Neural crest cell (in vitro differentiated cells): ENCODE data around the gene KSR2. TPM values are rescaled to one million over a fixed set of nuclear protein-coding genes. Genes with fewer than 3 reads are reported as not detected.
A peak's percentile ranks its signal among the peaks of the same experiment; 100 is the strongest.

Experiments
- DNase-seq: peaks from one replicate; pipeline ENCODE4 v3.0.0; 2021; ENCODE audit warnings: low read depth, mixed read lengths, low spot score
- H3K27ac Mint-ChIP-seq: one replicate; pipeline ENCODE4 v1.8.0; 2021; ENCODE audit warnings: mild to moderate bottlenecking, mixed read lengths; ENCODE audit not compliant: unreplicated experiment
- H3K27me3 Mint-ChIP-seq: 2 replicates; pipeline ENCODE4 v1.8.0; 2021; ENCODE audit warnings: low read depth, mild to moderate bottlenecking, mixed read lengths
- H3K36me3 Mint-ChIP-seq: 2 replicates; pipeline ENCODE4 v1.8.0; 2021; ENCODE audit warnings: low read depth, mild to moderate bottlenecking, mixed read lengths
- H3K4me1 Mint-ChIP-seq: 2 replicates; pipeline ENCODE4 v1.8.0; 2021; ENCODE audit warnings: mixed read lengths
- H3K4me3 Mint-ChIP-seq: one replicate; pipeline ENCODE4 v1.8.0; 2021; ENCODE audit warnings: mild to moderate bottlenecking, mixed read lengths
- H3K9me3 Mint-ChIP-seq: 2 replicates; pipeline ENCODE4 v1.8.0; 2021; ENCODE audit warnings: mixed read lengths
- total RNA-seq: library from RNA; stranded (reverse); gene quantifications from 2 replicates; pipeline ENCODE4 v1.2.1, GENCODE V29; 2021
- TF ChIP-seq, protein P1 (sequence below): fragments of 200-600 bp; sonication (generic); conservative IDR thresholded peaks from 2 replicates; pipeline ENCODE4 v1.5.0; 2021; ENCODE audit warnings: antibody characterized with exemption, mild to moderate bottlenecking

The KSR2 gene
- total RNA-seq, 1 donor from 2014 or later, result 0.33 TPM

DNA sequence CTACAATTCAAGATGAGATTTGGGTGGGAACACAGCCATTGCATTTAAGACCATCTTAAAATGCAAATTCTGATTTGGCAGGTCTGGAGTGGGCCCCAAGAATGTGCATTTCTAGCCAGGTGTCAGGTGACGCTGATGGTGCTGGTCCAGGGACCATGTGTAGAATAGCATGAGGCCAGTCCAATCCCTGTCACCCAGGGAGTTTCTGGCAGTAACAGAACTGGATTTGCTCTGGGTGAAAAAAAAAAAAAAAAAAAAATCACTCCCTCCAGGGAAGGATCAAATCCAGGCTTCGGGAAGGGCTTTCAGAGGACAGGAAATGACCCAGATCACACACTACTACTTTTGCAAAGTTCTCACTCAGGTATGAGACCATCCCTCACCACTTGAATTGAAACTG, 394.1 kb downstream of the KSR2 start:
- Mint-ChIP-seq H3K27me3 (peaks cover under 1% of the 10 kb centered on the region), H3K9me3 (no peaks in the 10 kb centered on the region), H3K36me3 (no peaks in the 10 kb centered on the region), H3K4me1 (peaks cover 10% of the 10 kb centered on the region), H3K27ac (no peak overlapping the region), H3K4me3 (no peak overlapping the region)
- TF ChIP-seq, protein P1, sequence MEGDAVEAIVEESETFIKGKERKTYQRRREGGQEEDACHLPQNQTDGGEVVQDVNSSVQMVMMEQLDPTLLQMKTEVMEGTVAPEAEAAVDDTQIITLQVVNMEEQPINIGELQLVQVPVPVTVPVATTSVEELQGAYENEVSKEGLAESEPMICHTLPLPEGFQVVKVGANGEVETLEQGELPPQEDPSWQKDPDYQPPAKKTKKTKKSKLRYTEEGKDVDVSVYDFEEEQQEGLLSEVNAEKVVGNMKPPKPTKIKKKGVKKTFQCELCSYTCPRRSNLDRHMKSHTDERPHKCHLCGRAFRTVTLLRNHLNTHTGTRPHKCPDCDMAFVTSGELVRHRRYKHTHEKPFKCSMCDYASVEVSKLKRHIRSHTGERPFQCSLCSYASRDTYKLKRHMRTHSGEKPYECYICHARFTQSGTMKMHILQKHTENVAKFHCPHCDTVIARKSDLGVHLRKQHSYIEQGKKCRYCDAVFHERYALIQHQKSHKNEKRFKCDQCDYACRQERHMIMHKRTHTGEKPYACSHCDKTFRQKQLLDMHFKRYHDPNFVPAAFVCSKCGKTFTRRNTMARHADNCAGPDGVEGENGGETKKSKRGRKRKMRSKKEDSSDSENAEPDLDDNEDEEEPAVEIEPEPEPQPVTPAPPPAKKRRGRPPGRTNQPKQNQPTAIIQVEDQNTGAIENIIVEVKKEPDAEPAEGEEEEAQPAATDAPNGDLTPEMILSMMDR, result no peak
- DNase-seq, result no peak

DNA sequence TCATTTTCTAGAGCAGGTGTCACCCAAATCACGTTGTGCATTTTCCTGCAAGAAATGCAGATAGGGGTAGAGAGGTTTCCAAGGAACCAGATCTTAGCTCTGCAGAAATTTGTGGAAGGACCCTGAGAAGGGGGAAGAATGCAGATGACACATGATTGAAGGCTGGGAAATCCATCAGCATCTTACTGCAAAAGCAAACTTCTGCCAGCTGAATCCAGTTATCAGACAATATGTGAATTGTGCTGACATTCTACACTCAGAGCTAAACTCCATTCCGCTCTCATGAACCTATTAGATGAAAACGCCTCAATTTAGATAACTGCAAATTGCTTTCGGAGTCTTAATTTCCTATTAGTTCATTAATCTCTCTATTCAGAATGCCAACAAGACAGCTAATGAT, 396.0 kb downstream of the KSR2 start:
- peaks cover 12% of the 10 kb centered on the region for H3K4me1 Mint-ChIP-seq
- no peak overlapping the region for H3K27ac Mint-ChIP-seq
- H3K9me3 Mint-ChIP-seq, result no peaks in the 10 kb centered on the region

DNA sequence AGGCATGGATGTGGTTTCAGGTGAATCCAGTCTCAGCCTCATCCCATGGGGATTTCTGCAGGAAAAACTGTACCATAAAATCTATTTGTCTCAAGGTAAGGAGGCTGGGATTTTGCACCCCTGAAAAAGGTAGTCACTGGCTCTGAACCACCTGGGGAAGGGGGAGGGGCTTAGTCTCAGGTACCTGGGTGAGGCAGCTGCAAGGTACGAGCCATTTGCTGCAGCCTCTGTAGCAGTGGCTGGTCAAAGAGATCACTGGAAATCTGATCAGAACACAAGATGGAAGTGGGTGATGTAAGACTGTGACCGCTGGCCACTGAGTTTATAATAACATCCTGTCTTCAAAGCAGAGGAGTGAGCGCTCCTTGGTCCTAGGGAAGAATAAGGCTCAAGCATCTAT, 397.5 kb downstream of the KSR2 start:
- DNase-seq, result no peak
- Mint-ChIP-seq H3K36me3 (no peaks in the 10 kb centered on the region), H3K9me3 (no peaks in the 10 kb centered on the region), H3K27ac (no peak overlapping the region), H3K27me3 (no peaks in the 10 kb centered on the region), H3K4me3 (no peak overlapping the region), H3K4me1 (peaks cover 14% of the 10 kb centered on the region)
- TF ChIP-seq, protein P1, result no peak

More for the DNA sequence above, 396.0 kb downstream of the KSR2 start:
- H3K36me3 Mint-ChIP-seq, result no peaks in the 10 kb centered on the region
- DNase-seq, result no peak
- H3K4me3 Mint-ChIP-seq, result no peak overlapping the region
- H3K27me3 Mint-ChIP-seq, result no peaks in the 10 kb centered on the region
- TF ChIP-seq, protein P1, result no peak

DNA sequence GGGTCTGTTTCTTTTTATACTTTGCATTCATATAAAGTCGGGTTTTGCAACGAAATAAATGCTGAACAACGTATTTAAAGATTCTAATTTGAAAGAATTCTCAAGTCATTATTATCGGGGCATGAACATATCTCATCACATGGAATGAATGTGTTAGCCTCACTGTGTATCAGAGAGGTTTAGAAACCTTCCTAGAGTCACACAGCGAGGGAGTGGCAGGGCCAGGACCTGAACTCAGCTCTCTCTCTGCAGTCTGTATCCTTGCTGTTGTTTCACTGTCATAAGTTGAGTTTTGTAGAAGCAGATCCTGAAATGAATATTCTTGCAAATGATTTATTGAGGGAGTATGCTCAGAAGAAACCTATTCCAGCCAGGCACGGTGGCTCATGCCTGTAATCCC, 398.2 kb downstream of the KSR2 start:
- H3K9me3 Mint-ChIP-seq, result no peaks in the 10 kb centered on the region
- H3K36me3 Mint-ChIP-seq, result no peaks in the 10 kb centered on the region
- no peak overlapping the region for H3K4me3 Mint-ChIP-seq
- H3K27me3 Mint-ChIP-seq, result no peaks in the 10 kb centered on the region
- DNase-seq, result no peak
- peaks cover 14% of the 10 kb centered on the region for H3K4me1 Mint-ChIP-seq
- peak overlapping the region; percentile 65 for H3K27ac Mint-ChIP-seq
- TF ChIP-seq, protein P1, result no peak

DNA sequence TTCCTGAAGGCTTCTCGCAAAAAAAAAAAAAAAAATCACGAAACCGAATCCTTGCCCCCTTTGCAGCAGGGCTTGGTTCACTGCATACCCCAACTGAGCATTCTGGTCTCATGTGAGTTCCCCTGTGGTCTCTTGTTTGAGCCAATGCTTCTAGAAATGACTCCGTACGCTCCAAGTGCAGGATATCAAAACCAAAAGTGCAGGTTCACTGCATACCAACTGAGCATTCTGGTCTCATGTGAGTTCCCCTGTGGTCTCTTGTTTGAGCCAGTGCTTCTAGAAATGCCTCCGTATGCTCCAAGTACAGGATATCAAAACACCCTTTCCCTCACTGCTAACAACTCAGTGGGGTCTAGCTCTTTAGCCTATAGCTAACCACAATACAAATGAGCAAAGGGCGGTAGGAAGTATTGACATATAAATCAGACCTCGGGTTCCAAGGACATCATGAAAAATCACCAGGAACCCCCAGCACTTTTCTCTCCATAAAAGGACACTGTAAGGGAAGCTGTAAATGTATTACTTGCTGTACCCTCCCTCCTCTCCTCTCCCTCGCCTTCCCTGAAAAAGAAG, 401.1 kb downstream of the KSR2 start:
- Mint-ChIP-seq H3K4me1 (peaks cover 26% of the 10 kb centered on the region), H3K27ac (no peak overlapping the region), H3K36me3 (no peaks in the 10 kb centered on the region), H3K27me3 (no peaks in the 10 kb centered on the region), H3K9me3 (no peaks in the 10 kb centered on the region), H3K4me3 (no peak overlapping the region)
- TF ChIP-seq, protein P1, result no peak
- no peak for DNase-seq

DNA sequence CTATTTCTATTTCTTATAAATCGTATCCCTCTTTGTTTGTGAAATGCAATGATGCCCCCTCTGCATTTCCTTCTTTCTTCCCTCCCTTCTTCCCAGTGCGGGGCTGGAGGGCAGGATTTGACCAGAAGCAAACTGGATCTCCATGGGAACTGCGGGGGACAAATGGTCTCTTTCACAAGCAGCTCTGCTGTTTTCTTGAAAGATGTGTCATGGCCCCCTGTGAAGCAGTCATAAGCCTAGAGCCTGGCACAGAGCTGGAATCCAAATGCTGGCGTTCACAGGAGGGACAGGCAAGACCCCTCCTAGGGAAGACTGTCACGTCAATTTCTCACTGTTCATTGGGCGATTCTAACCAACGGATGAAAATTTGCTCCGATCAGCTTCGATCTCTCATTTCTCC, 403.9 kb downstream of the KSR2 start:
- Mint-ChIP-seq H3K4me3 (no peak overlapping the region), H3K27me3 (peaks cover 1% of the 10 kb centered on the region), H3K9me3 (no peaks in the 10 kb centered on the region), H3K36me3 (no peaks in the 10 kb centered on the region), H3K4me1 (peaks cover 26% of the 10 kb centered on the region), H3K27ac (no peak overlapping the region)
- TF ChIP-seq, protein P1, result no peak
- DNase-seq, result peak; percentile 4
